Activated naive CD4-positive, alpha-beta T cell treated with Interleukin-2 at 50 U/mL for 16 hours (primary cell): ENCODE results near the gene AP2S1.
"Not testable (repeated sequence)": the region's sequence is repeated elsewhere in the genome, so short reads cannot be mapped to it uniquely, and the experiment has no call there.

Source experiments
- DNase-seq: peaks from one replicate; pipeline ENCODE4 v3.0.0-alpha.2; 2020

Gene AP2S1

GRCh38 chr19:46850228-46851203 is at the start of gene AP2S1:
Gene AP2S1, minus strand, starts transcription at chr19:46850846. Its CDS starts 80 bp downstream, at chr19:46850766.
- DNase-seq = peak; percentile 95

GRCh38 chr19:46900341-46900740 is 49.7 kb upstream of the AP2S1 start:
- DNase-seq = no peak

GRCh38 chr19:46898731-46899130 is 48.1 kb upstream of the AP2S1 start:
- DNase-seq = no peak

GRCh38 chr19:46896076-46896794 is 45.6 kb upstream of the AP2S1 start:
- no peak for DNase-seq

GRCh38 chr19:46892252-46893179 is 41.9 kb upstream of the AP2S1 start:
- DNase-seq = no peak

GRCh38 chr19:46890423-46891170 is 40.0 kb upstream of the AP2S1 start:
- DNase-seq = no peak

- no peak for DNase-seq
Measured at GRCh38 chr19:46887240-46887782, 36.7 kb upstream of the AP2S1 start.

- no peak for DNase-seq
Measured at GRCh38 chr19:46886546-46887239, 36.0 kb upstream of the AP2S1 start.

- DNase-seq = no peak
Measured at GRCh38 chr19:46885411-46885810, 34.8 kb upstream of the AP2S1 start.

GRCh38 chr19:46882751-46883150 is 32.1 kb upstream of the AP2S1 start:
- DNase-seq = not testable (repeated sequence)

GRCh38 chr19:46882034-46882433 is 31.4 kb upstream of the AP2S1 start:
- DNase-seq = no peak

GRCh38 chr19:46881092-46881491 is 30.4 kb upstream of the AP2S1 start:
- no peak for DNase-seq

- DNase-seq = no peak
Measured at GRCh38 chr19:46880431-46880830, 29.8 kb upstream of the AP2S1 start.

- DNase-seq = no peak
Measured at GRCh38 chr19:46878613-46879375, 28.1 kb upstream of the AP2S1 start.

GRCh38 chr19:46875657-46876056 is 25.0 kb upstream of the AP2S1 start:
- no peak for DNase-seq

- no peak for DNase-seq
Measured at GRCh38 chr19:46875234-46875633, 24.6 kb upstream of the AP2S1 start.

GRCh38 chr19:46872967-46873366 is 22.3 kb upstream of the AP2S1 start:
- DNase-seq = no peak

GRCh38 chr19:46871173-46871572 is 20.5 kb upstream of the AP2S1 start:
- DNase-seq = not testable (repeated sequence)

GRCh38 chr19:46868025-46868802 is 17.6 kb upstream of the AP2S1 start:
- no peak for DNase-seq
